ENCODE results near the gene HMCN1.
"Not testable (repeated sequence)": the region's sequence is repeated elsewhere in the genome, so short reads cannot be mapped to it uniquely, and the experiment has no call there.

The HMCN1 gene

GRCh38 chr1:186102547-186103148 is 368.5 kb downstream of the HMCN1 start:
- no peak for DNase-seq

GRCh38 chr1:186104459-186104858 is 370.3 kb downstream of the HMCN1 start:
- no peak for DNase-seq

- no peak for DNase-seq
Observed at GRCh38 chr1:186112280-186112679, 378.1 kb downstream of the HMCN1 start.

GRCh38 chr1:186113461-186113860 is 379.3 kb downstream of the HMCN1 start:
- DNase-seq, result no peak

- DNase-seq, result no peak
Observed at GRCh38 chr1:186118724-186119123, 384.5 kb downstream of the HMCN1 start.

- no peak for DNase-seq
Observed at GRCh38 chr1:186122837-186123236, 388.6 kb downstream of the HMCN1 start.

- no peak for DNase-seq
Observed at GRCh38 chr1:186125035-186125434, 390.8 kb downstream of the HMCN1 start.

GRCh38 chr1:186125511-186125910 is 391.3 kb downstream of the HMCN1 start:
- DNase-seq, result no peak

GRCh38 chr1:186129758-186130157 is 395.6 kb downstream of the HMCN1 start:
- no peak for DNase-seq

- DNase-seq, result no peak
Observed at GRCh38 chr1:186139115-186139514, 404.9 kb downstream of the HMCN1 start.

- DNase-seq, result no peak
Observed at GRCh38 chr1:186139701-186140100, 405.5 kb downstream of the HMCN1 start.

- no peak for DNase-seq
Observed at GRCh38 chr1:186142159-186142558, 408.0 kb downstream of the HMCN1 start.

GRCh38 chr1:186142916-186143315 is 408.7 kb downstream of the HMCN1 start:
- DNase-seq, result no peak

GRCh38 chr1:186143481-186143880 is 409.3 kb downstream of the HMCN1 start:
- no peak for DNase-seq

- DNase-seq, result no peak
Observed at GRCh38 chr1:186144505-186144904, 410.3 kb downstream of the HMCN1 start.

GRCh38 chr1:186146974-186147373 is 412.8 kb downstream of the HMCN1 start:
- no peak for DNase-seq

GRCh38 chr1:186149591-186149990 is 415.4 kb downstream of the HMCN1 start:
- no peak for DNase-seq

- DNase-seq, result no peak
Observed at GRCh38 chr1:186152227-186152619, 418.0 kb downstream of the HMCN1 start.

- DNase-seq, result no peak
Observed at GRCh38 chr1:186152620-186153239, 418.5 kb downstream of the HMCN1 start.

- no peak for DNase-seq
Observed at GRCh38 chr1:186154651-186155050, 420.5 kb downstream of the HMCN1 start.

- no peak for DNase-seq
Observed at GRCh38 chr1:186155594-186155993, 421.4 kb downstream of the HMCN1 start.

GRCh38 chr1:186162895-186163294 is 428.7 kb downstream of the HMCN1 start:
- DNase-seq, result not testable (repeated sequence)

- no peak for DNase-seq
Observed at GRCh38 chr1:186164773-186165172, 430.6 kb downstream of the HMCN1 start.

GRCh38 chr1:186165303-186165702 is 431.1 kb downstream of the HMCN1 start:
- no peak for DNase-seq

GRCh38 chr1:186167096-186167668 is 433.0 kb downstream of the HMCN1 start:
- DNase-seq, result no peak

Measured in NCI-H1436 (cell line).